Osteoblast (primary cell): Measurements from ENCODE around the gene DNAJC11. TPM values are rescaled to one million over a fixed set of nuclear protein-coding genes. Genes with fewer than 3 reads are reported as not detected.

Experiments
- DNase-seq: peaks from one replicate; pipeline ENCODE4 v3.0.0; 2011; ENCODE audit warnings: low spot score, mixed read lengths; ENCODE audit not compliant: insufficient read length; ENCODE audit errors: missing footprints
- H2AFZ ChIP-seq: 2 replicates; pipeline ENCODE4 v1.6.0; 2011; ENCODE audit warnings: mild to moderate bottlenecking, low read length
- H3K27ac ChIP-seq: 2 replicates; pipeline ENCODE4 v1.5.1; 2011; ENCODE audit warnings: mild to moderate bottlenecking, low read depth, low read length, moderate library complexity
- H3K27me3 ChIP-seq: 2 replicates; pipeline ENCODE4 v1.6.0; 2012; ENCODE audit warnings: mild to moderate bottlenecking, control low read depth, inconsistent platforms, low read length, moderate library complexity; ENCODE audit not compliant: insufficient read depth
- H3K36me3 ChIP-seq: 2 replicates; pipeline ENCODE4 v1.5.1; 2011; ENCODE audit warnings: mild to moderate bottlenecking, low read length, control low read depth, moderate library complexity; ENCODE audit not compliant: insufficient read depth
- H3K4me1 ChIP-seq: 2 replicates; pipeline ENCODE4 v1.5.1; 2011; ENCODE audit warnings: mild to moderate bottlenecking, low read length, control low read depth, moderate library complexity; ENCODE audit not compliant: insufficient read depth
- H3K4me2 ChIP-seq: 2 replicates; pipeline ENCODE4 v1.6.0; 2011; ENCODE audit warnings: mild to moderate bottlenecking, low read length; ENCODE audit not compliant: insufficient read depth
- H3K4me3 ChIP-seq: fragments of 200-600 bp; sonication (generic); 3 replicates; pipeline ENCODE4 v1.5.1; 2012; ENCODE audit warnings: mild to moderate bottlenecking, low read length, inconsistent platforms; ENCODE audit not compliant: insufficient read depth
- H3K79me2 ChIP-seq: 2 replicates; pipeline ENCODE4 v1.6.0; 2012; ENCODE audit warnings: mild to moderate bottlenecking, low read length, control low read depth, inconsistent platforms; ENCODE audit not compliant: insufficient read depth
- H3K9me3 ChIP-seq: 2 replicates; pipeline ENCODE4 v1.5.1; 2011; ENCODE audit warnings: low read depth, low read length, control low read depth
- H4K20me1 ChIP-seq: 2 replicates; pipeline ENCODE4 v1.6.0; 2012; ENCODE audit warnings: mild to moderate bottlenecking, low read length, control low read depth; ENCODE audit not compliant: insufficient read depth
- CTCF ChIP-seq: IDR thresholded peaks from 2 replicates; pipeline ENCODE4 v1.5.1; 2011; ENCODE audit warnings: mild to moderate bottlenecking, low read depth, low read length, moderate library complexity; ENCODE audit errors: extremely low read depth
- total RNA-seq: library from RNA; depleted of rRNA; stranded (reverse); fragments of >200 nt; gene quantifications from 2 replicates; pipeline ENCODE4 v1.2.3, GENCODE V29; 2012

The DNAJC11 gene
- total RNA-seq, 1 donor = 26.8 TPM

GRCh38 chr1:6593810-6594209 lies 107.8 kb downstream of the DNAJC11 start:
- no peaks in the 10 kb centered on the region for H3K4me1 ChIP-seq
- H3K9me3 ChIP-seq = no peaks in the 10 kb centered on the region
- no peak overlapping the region for H3K27ac ChIP-seq
- no peaks in the 10 kb centered on the region for H3K27me3 ChIP-seq
- peaks cover 86% of the 10 kb centered on the region for H3K36me3 ChIP-seq
- no peak overlapping the region for H3K4me2 ChIP-seq
- H3K4me3 ChIP-seq = no peak overlapping the region
- no peak for TF ChIP-seq CTCF
- H3K79me2 ChIP-seq = peaks cover 82% of the 10 kb centered on the region
- peaks cover 74% of the 10 kb centered on the region for H4K20me1 ChIP-seq
- DNase-seq = peak; percentile 36
- H2AFZ ChIP-seq = no peak overlapping the region

GRCh38 chr1:6592865-6593593 lies 108.6 kb downstream of the DNAJC11 start:
- Histone ChIP-seq H4K20me1 (peaks cover 69% of the 10 kb centered on the region), H3K4me2 (no peak overlapping the region), H3K79me2 (peaks cover 76% of the 10 kb centered on the region), H3K36me3 (peaks cover 92% of the 10 kb centered on the region), H3K4me3 (no peak overlapping the region), H3K27ac (no peak overlapping the region), H2AFZ (no peak overlapping the region), H3K27me3 (no peaks in the 10 kb centered on the region), H3K4me1 (no peaks in the 10 kb centered on the region), H3K9me3 (no peaks in the 10 kb centered on the region)
- no peak for TF ChIP-seq CTCF
- DNase-seq = peak; percentile 26

GRCh38 chr1:6592441-6592840 lies 109.2 kb downstream of the DNAJC11 start:
- Histone ChIP-seq H3K27me3 (no peaks in the 10 kb centered on the region), H3K27ac (no peak overlapping the region), H3K9me3 (no peaks in the 10 kb centered on the region), H3K4me2 (no peak overlapping the region), H3K4me3 (no peak overlapping the region), H3K79me2 (peaks cover 70% of the 10 kb centered on the region), H3K36me3 (peaks cover 90% of the 10 kb centered on the region), H2AFZ (no peak overlapping the region), H3K4me1 (no peaks in the 10 kb centered on the region), H4K20me1 (peaks cover 67% of the 10 kb centered on the region)
- peak; percentile 71 for DNase-seq
- no peak for TF ChIP-seq CTCF

DNA sequence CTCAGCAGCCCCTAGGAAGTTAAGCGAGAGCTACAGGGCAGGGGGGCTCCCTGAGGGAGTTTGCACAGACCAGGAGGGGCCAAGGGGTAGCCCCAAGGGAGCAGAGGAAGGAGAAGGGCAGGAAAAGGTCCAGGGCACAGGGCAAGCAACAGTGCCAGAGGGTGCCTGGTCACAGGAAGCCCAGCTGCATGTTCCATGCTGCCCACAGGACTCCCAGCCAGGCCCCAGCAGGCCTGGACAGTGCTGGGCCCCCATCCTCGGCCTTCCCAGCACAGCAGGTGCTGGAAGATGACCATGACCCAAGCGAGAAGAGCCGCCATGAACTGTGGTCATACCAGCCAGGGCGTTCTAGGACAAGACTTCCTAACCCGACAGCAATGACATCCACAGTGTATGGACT lies 110.0 kb downstream of the DNAJC11 start:
- Histone ChIP-seq H3K79me2 (peaks cover 62% of the 10 kb centered on the region), H3K9me3 (no peaks in the 10 kb centered on the region), H3K4me1 (no peaks in the 10 kb centered on the region), H3K4me2 (no peak overlapping the region), H3K27me3 (no peaks in the 10 kb centered on the region), H4K20me1 (peaks cover 59% of the 10 kb centered on the region), H3K4me3 (no peak overlapping the region), H3K27ac (no peak overlapping the region), H2AFZ (no peak overlapping the region), H3K36me3 (peaks cover 82% of the 10 kb centered on the region)
- DNase-seq = peak; percentile 62
- no peak for TF ChIP-seq CTCF
